Endodermal cell (in vitro differentiated cells): ENCODE measurements around the gene SSNA1. TPM values are rescaled to one million over a fixed set of nuclear protein-coding genes. Genes with fewer than 3 reads are reported as not detected.

Source experiments
- DNase-seq: peaks from one replicate; pipeline ENCODE4 v3.0.0-alpha.2; 2017
- H3K27ac ChIP-seq: 2 replicates; pipeline ENCODE4 v1.5.1; 2013; ENCODE audit warnings: mild to moderate bottlenecking, low read depth, low read length, moderate library complexity
- H3K27me3 ChIP-seq: 2 replicates; pipeline ENCODE4 v1.6.1; 2013; ENCODE audit warnings: mild to moderate bottlenecking, low read length, moderate library complexity; ENCODE audit not compliant: insufficient read depth, control insufficient read depth, poor library complexity, severe bottlenecking
- H3K36me3 ChIP-seq: 2 replicates; pipeline ENCODE4 v1.7.0; 2013; ENCODE audit warnings: mild to moderate bottlenecking, low read length, moderate library complexity; ENCODE audit not compliant: control insufficient read depth, insufficient read depth
- H3K4me1 ChIP-seq: one replicate; pipeline ENCODE4 v1.7.0; 2013; ENCODE audit warnings: low read length; ENCODE audit not compliant: control insufficient read depth, insufficient read depth
- H3K4me3 ChIP-seq: 2 replicates; pipeline ENCODE4 v1.5.1; 2013; ENCODE audit warnings: mild to moderate bottlenecking, low read length, moderate library complexity
- H3K9ac ChIP-seq: 2 replicates; pipeline ENCODE4 v1.6.1; 2013; ENCODE audit warnings: mild to moderate bottlenecking, low read length, moderate library complexity; ENCODE audit not compliant: poor library complexity, severe bottlenecking; ENCODE audit errors: extremely low read depth
- H3K9me3 ChIP-seq: 2 replicates; pipeline ENCODE4 v1.6.1; 2013; ENCODE audit warnings: mild to moderate bottlenecking, low read length, moderate library complexity; ENCODE audit not compliant: control insufficient read depth
- H3K27ac Mint-ChIP-seq: 2 replicates; pipeline ENCODE4 v1.8.0; 2020; ENCODE audit warnings: mixed read lengths
- H3K27me3 Mint-ChIP-seq: 2 replicates; pipeline ENCODE4 v1.8.0; 2021; ENCODE audit warnings: mild to moderate bottlenecking, mixed read lengths; ENCODE audit not compliant: insufficient read depth
- H3K36me3 Mint-ChIP-seq: 2 replicates; pipeline ENCODE4 v1.8.0; 2020; ENCODE audit warnings: low read depth, mixed read lengths
- H3K4me1 Mint-ChIP-seq: 2 replicates; pipeline ENCODE4 v1.8.0; 2020; ENCODE audit warnings: mixed read lengths
- H3K4me3 Mint-ChIP-seq: 2 replicates; pipeline ENCODE4 v1.8.0; 2020; ENCODE audit warnings: mild to moderate bottlenecking, moderate library complexity, mixed read lengths
- H3K9me3 Mint-ChIP-seq: 2 replicates; pipeline ENCODE4 v1.8.0; 2020; ENCODE audit warnings: mild to moderate bottlenecking, mixed read lengths
- WGBS, 2 experiments: methylation state at CpG; one replicate each; pipeline versions ENCODE4 v1.1.5 to v1.1.7; 2013; ENCODE audit warnings: missing lambda C conversion rate in 2 of 2, mixed read lengths in 1 of 2; ENCODE audit not compliant: insufficient coverage in 1 of 2, insufficient read length in 1 of 2; 5-methylcytosine and 5-hydroxymethylcytosine counted together
- total RNA-seq, 2 donors: library from RNA; stranded (reverse); fragmentation: NEBNext Ultra II Directional in 1 of 2; extraction: Animal tissue kit (Norgen Biotek cat#: 25700) in 1 of 2; gene quantifications; 2 replicates in 1 of 2; 3 replicates in 1 of 2; pipeline ENCODE4 v1.2.1, GENCODE V29; 2021
- TF ChIP-seq, protein P1 (sequence below): fragments of 200-600 bp; sonication (generic); conservative IDR thresholded peaks from 2 replicates; pipeline ENCODE4 v1.5.0; 2021; ENCODE audit warnings: antibody characterized with exemption, mild to moderate bottlenecking

Gene SSNA1
- total RNA-seq, 2 donors from 2014 or later = 66.5 to 67.7 TPM

GRCh38 chr9:137219757-137220316, 31.4 kb downstream of the SSNA1 start:
- Mint-ChIP-seq H3K27me3 (no peaks in the 10 kb centered on the region), H3K27ac (peak overlapping the region; percentile 48), H3K36me3 (peaks cover 7% of the 10 kb centered on the region), H3K4me3 (peak overlapping the region; percentile 19), H3K4me1 (peaks cover 15% of the 10 kb centered on the region), H3K9me3 (no peaks in the 10 kb centered on the region)
- peaks cover 23% of the 10 kb centered on the region for H3K4me1 ChIP-seq
- H3K27ac ChIP-seq = no peak overlapping the region
- H3K9ac ChIP-seq = no peak overlapping the region
- 93 to 97% methylated on average over 8 to 10 of the region's 10 CpGs for WGBS, 2 experiments
- no peak for DNase-seq
- TF ChIP-seq, protein P1, sequence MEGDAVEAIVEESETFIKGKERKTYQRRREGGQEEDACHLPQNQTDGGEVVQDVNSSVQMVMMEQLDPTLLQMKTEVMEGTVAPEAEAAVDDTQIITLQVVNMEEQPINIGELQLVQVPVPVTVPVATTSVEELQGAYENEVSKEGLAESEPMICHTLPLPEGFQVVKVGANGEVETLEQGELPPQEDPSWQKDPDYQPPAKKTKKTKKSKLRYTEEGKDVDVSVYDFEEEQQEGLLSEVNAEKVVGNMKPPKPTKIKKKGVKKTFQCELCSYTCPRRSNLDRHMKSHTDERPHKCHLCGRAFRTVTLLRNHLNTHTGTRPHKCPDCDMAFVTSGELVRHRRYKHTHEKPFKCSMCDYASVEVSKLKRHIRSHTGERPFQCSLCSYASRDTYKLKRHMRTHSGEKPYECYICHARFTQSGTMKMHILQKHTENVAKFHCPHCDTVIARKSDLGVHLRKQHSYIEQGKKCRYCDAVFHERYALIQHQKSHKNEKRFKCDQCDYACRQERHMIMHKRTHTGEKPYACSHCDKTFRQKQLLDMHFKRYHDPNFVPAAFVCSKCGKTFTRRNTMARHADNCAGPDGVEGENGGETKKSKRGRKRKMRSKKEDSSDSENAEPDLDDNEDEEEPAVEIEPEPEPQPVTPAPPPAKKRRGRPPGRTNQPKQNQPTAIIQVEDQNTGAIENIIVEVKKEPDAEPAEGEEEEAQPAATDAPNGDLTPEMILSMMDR = no peak
- H3K27me3 ChIP-seq = no peaks in the 10 kb centered on the region
- peaks cover 1% of the 10 kb centered on the region for H3K36me3 ChIP-seq
- no peaks in the 10 kb centered on the region for H3K9me3 ChIP-seq
- H3K4me3 ChIP-seq = no peak overlapping the region

DNA sequence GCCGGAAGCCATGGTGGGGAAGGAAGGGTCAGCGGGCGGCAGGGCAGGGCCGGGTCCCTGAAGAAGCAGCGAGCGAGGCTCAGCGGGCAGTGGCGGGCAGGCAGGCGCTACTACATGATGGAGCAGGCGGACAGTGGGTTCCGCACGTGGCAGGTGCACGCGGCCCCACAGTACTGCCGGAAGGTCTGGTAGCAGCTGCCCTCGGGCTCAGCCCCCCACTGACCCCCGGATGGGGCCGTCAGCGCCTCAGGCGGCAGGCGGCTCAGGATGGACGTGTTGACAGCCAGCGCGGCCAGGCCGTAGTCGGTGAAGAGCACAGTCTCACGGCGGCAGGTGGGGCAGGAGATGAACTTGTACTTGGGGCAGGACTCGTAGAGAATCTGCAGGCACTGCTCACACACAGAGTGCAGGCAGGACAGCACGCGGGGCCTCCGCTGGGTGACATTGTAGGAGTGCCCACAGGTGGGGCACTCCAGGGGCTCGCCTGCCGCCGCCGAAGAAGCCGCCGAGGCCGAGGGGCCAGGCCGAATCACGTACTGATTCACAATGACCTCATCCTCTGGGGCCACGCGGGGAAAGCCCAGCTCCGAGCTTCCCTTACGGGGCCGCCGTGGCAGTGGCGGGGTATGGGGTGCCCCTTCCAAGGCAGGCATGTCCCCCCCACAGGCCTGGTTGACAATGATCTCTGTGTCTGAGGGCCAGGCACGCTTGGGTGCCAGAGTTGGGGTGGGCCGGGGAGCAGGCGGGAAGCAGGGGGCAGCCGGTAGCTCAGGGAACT, 32.0 kb downstream of the SSNA1 start:
- no peak for DNase-seq
- Mint-ChIP-seq H3K4me1 (peaks cover 15% of the 10 kb centered on the region), H3K9me3 (no peaks in the 10 kb centered on the region), H3K27me3 (no peaks in the 10 kb centered on the region), H3K4me3 (peak overlapping the region; percentile 30), H3K36me3 (peaks cover 6% of the 10 kb centered on the region), H3K27ac (peak overlapping the region; percentile 48)
- TF ChIP-seq, protein P1 = no peak
- H3K27ac ChIP-seq = no peak overlapping the region
- no peak overlapping the region for H3K4me3 ChIP-seq
- no peaks in the 10 kb centered on the region for H3K27me3 ChIP-seq
- H3K9ac ChIP-seq = no peak overlapping the region
- 95% methylated on average over 42 to 52 of the region's 52 CpGs for WGBS, 2 experiments
- H3K4me1 ChIP-seq = peaks cover 23% of the 10 kb centered on the region
- H3K9me3 ChIP-seq = no peaks in the 10 kb centered on the region
- no peaks in the 10 kb centered on the region for H3K36me3 ChIP-seq

- Mint-ChIP-seq H3K4me3 (peak overlapping the region; percentile 43), H3K4me1 (peaks cover 15% of the 10 kb centered on the region)
These were observed 32.6 kb downstream of the SSNA1 start for GRCh38 chr9:137221095-137221505.

More at GRCh38 chr9:137221095-137221505, 32.6 kb downstream of the SSNA1 start:
- no peak for DNase-seq
- WGBS, 2 experiments = 93 to 100% methylated on average over 1 to 11 of the region's 14 CpGs
- Histone ChIP-seq H3K27ac (no peak overlapping the region), H3K4me1 (peaks cover 23% of the 10 kb centered on the region), H3K27me3 (no peaks in the 10 kb centered on the region), H3K9me3 (no peaks in the 10 kb centered on the region), H3K9ac (no peak overlapping the region), H3K4me3 (no peak overlapping the region), H3K36me3 (no peaks in the 10 kb centered on the region)
- TF ChIP-seq, protein P1 = no peak
- Mint-ChIP-seq H3K36me3 (peaks cover 3% of the 10 kb centered on the region), H3K27me3 (no peaks in the 10 kb centered on the region), H3K27ac (peak overlapping the region; percentile 26), H3K9me3 (no peaks in the 10 kb centered on the region)
